HTR-8/SVneo (cell line): Measurements from ENCODE around the gene MDM2.
"Not testable (repeated sequence)": the region's sequence is repeated elsewhere in the genome, so short reads cannot be mapped to it uniquely, and the experiment has no call there.

Source experiments
- DNase-seq: peaks from one replicate; pipeline ENCODE4 v3.0.0; 2011; ENCODE audit warnings: low spot score, mixed read lengths; ENCODE audit not compliant: insufficient read length
- FAIRE-seq: peaks from 2 replicates; lab custom pipeline; 2011; peaks lifted over from hg19 to GRCh38; lab: Jason Lieb, UNC

Gene MDM2

GRCh38 chr12:68821357-68822188, 13.6 kb downstream of the MDM2 start:
- DNase-seq = no peak
- no peak for FAIRE-seq

GRCh38 chr12:68823696-68824095, 15.7 kb downstream of the MDM2 start:
- DNase-seq = no peak
- no peak for FAIRE-seq

DNA sequence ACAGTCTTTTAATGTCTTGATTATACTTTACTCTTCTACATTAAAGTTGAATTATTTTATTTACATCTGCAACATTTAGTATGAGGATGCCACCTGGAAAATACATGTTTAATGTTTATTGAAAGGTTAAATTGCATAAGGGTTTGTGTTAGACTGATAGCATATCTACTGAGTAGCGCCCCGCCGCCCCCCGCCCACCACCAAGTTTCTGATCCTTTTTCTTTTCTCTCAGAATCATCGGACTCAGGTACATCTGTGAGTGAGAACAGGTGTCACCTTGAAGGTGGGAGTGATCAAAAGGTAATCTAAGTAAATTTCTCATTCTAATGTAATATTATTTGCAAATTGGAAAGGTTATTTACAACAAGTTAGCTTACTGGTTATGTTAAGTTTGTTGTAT, 16.2 kb downstream of the MDM2 start:
- FAIRE-seq (no peak), DNase-seq (no peak)

DNA sequence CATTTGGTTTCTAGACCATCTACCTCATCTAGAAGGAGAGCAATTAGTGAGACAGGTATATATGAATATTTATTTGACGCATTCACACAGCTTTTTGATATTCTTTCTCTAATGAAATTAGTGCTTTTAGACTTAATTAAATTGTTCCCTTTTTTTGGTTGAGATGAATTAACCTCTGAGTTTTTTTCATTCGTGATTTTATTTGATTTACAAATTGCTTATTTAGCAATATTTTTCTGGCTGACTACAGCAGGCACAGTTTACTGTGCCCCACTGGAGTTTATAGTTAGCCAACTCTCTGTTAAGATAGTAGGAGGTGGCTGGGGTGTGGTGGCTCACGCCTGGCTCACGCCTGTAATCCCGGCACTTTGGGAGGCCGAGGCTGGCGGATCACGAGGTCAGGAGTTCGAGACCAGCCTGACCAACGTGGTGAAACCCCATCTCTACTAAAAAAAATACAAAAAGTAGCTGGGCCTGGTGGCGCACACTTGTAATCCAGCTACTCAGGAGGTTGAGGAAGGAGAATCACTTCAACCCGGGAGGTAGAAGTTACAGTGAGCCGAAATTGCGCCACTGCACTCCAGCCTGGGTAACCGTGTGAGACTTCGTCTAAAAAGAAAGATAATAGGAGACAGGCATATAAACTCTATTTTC, 16.7 kb downstream of the MDM2 start:
- FAIRE-seq = no peak
- no peak for DNase-seq

DNA sequence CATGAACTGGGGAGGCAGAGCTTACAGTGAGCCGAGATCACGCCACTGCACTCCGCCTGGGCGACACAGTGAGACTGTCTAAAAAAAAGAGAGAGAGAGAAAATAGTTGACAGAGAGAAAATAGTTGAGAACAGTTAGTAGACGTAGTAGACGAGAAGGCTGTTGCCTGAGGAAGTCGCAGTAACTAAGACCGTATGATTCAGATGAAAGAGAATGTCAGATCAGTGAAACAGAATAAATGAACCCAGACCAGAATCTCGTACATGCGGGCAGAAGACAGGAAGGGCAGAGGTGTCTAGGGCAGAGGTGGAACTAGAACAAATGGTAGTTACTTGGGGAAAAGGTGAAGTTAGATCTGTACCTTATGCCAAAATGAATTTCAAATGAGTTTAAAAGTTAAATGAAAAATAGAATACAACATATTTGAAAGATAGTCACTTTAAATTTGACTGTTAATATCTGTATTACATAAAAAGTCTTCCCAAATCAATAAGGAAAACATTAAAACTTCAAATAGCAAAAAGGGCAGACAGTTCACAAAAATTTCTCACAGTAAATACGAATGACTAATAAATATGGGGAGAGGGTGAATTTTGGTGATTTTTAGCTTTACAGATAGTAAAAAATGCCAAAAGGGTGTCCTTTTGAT, 17.7 kb downstream of the MDM2 start:
- DNase-seq (no peak), FAIRE-seq (no peak)

GRCh38 chr12:68827895-68828671, 20.1 kb downstream of the MDM2 start:
- no peak for DNase-seq
- no peak for FAIRE-seq

DNA sequence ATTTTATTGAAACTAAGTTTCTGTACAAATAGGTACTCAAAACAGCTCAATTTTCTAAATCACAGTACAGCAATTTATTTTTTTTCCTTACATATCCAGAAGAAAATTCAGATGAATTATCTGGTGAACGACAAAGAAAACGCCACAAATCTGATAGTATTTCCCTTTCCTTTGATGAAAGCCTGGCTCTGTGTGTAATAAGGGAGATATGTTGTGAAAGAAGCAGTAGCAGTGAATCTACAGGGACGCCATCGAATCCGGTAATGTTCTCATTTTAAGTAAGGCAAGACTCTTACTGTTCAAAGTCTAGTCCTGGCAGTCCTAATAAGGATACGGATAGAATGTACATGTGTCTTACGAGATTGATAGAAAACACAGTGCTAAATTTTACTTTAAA, 20.7 kb downstream of the MDM2 start:
- DNase-seq (no peak), FAIRE-seq (no peak)

DNA sequence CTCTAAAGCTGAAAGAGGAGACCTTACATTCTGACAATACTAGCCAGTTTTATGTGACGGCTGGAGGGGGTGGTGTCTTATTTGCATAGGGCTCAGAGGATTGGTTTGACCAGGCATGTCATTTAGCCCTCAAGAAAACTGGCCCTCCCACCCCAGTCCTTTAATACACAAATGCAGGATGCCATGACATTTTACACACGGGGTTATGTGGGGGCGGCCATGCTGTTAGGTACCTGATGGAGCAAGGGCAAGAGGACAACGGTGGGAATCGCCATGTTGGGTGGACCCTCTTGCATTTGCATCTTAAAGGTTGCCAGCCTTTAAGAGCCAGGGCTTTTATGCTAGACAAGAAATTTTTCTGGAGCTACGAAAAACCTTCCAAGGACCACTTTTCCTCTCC, 23.3 kb downstream of the MDM2 start:
- FAIRE-seq (no peak), DNase-seq (no peak)

DNA sequence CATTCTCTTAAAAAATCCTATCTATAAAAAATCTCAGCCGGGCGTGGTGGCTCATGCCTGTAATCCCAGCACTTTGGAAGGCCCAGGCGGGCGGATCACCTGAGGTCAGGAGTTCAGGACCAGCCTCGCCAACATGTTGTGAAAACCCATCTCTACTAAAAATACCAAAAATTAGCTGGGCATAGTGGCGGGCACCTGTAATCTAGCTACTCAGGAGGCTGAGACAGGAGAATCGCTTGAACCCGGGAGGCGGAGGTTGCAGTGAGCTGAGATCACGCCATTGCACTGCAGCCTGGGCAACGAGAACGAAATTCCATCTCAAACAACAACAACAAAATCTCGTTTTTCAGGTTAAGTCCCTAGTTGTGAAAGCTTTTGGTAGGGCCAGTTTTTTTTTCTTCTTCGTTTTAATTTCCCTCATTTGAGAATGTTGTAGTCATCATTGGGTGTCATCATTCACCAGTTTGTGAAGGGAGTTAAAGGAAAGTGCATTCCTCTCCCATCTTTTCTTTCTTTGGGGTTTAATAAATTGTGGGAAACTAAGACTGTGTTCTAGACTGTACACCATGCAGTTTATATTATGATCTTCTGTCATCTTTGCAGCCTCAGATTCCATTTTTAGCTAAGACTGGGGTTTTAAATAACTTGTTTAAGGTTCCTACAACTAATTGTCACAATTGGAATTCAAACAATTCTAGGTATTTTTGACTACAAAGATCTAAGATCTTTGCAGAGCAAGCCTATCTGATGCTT, 23.9 kb downstream of the MDM2 start:
- FAIRE-seq = no peak

GRCh38 chr12:68832504-68832867, 24.5 kb downstream of the MDM2 start:
- FAIRE-seq (no peak), DNase-seq (no peak)

More for the DNA sequence above, 23.9 kb downstream of the MDM2 start:
- DNase-seq = no peak

DNA sequence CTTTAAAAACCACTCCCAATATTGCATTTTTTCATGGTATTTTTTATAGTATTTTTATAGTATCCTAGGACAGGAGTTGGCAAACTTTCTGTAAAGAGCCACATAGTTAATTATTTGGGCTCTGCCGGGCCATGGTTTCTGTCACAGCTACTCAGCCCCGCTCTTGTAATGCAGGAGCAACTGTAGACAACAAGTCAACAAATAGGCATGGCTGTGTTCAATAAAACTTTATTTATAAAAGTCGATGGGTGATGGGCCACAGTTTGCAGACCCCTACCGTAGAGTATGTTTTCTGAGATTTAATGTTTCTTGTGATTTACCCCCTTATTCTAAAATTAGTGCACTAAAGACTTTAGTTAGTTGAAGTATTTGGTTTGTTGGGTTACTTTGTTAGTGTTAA, 25.5 kb downstream of the MDM2 start:
- FAIRE-seq (no peak), DNase-seq (no peak)

DNA sequence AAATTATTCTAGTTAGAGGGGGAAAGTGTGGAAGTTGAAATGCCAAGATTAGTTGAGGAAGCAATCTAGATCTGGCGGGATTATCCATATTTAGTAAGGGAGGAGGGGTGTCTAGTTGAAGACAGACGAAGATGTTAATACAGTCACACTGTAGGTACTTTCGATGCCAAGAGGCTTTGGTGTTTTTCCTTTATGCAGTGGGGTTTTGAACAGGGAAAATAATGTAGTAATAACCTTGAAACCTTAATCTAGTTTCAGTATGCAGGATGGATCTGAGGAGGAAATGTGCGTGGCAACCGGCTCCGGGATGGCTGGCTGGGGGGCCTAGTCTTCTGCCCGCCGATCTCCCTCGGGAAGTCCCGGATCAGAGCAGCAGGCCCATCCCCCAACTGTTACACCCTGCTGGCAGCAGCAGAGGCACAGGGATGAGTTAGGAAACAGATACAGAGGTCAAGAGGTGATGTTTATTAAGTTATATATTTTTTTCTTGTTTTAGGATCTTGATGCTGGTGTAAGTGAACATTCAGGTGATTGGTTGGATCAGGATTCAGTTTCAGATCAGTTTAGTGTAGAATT, 27.4 kb downstream of the MDM2 start:
- no peak for FAIRE-seq
- DNase-seq = no peak

DNA sequence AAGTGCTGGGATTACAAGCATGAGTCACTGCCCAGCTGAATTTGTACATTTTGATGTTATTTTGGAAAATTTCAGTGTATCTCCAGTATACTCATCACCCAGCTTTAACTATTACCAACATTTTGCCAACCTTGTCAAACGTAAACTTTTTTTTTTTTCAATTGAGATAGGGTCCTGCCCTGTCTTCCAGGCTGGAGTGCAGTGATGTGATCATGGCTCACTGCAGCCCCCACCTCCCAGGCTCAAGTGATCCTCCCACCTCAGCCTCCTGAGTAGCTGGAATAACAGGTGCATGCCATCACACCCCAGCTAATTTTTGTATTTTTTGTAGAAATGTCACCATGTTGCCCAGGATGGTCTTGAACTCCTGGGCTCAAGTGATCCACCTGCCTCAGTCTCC, 29.2 kb downstream of the MDM2 start:
- DNase-seq = no peak
- FAIRE-seq = no peak

- FAIRE-seq = no peak
- no peak for DNase-seq
These were observed 30.3 kb downstream of the MDM2 start for GRCh38 chr12:68838046-68838886.

GRCh38 chr12:68839183-68840147, 31.5 kb downstream of the MDM2 start:
- no peak for DNase-seq
- no peak for FAIRE-seq

DNA sequence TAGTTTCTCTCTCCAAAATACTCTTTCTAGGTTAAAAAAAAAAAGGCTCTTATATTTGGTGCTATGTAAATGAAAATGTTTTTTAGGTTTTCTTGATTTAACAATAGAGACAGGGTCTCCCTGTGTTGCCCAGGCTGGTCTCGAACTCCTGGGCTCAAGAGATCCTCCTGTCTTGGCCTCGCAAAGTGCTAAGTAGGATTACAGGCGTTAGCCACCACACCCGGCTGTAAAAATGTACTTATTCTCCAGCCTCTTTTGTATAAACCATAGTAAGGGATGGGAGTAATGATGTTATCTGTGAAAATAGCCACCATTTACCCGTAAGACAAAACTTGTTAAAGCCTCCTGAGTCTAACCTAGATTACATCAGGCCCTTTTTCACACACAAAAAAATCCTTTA, 33.2 kb downstream of the MDM2 start:
- not testable (repeated sequence) for DNase-seq, FAIRE-seq

DNA sequence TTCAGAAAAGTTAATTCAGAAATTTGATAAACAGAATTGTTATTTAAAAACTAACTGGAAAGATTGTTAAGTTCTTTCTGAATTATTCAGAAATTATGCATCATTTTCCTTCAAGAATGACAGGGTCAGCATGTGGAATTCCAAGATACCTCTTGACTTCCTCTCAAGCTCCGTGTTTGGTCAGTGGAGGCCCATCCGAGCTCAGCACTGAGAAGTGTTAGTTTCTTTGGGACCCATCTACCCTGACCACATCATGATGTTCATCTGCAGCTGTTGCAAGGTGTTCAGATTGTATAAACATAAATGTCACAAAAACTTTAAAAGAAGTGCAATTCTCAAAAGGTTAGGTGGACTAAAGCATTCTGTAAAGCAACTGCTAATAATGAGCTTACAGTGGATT, 33.7 kb downstream of the MDM2 start:
- DNase-seq (no peak), FAIRE-seq (no peak)

- no peak for DNase-seq
- no peak for FAIRE-seq
These were observed 34.1 kb downstream of the MDM2 start for GRCh38 chr12:68842123-68842522.
